Measurements from ENCODE around the gene PTGDR2.

The PTGDR2 gene

DNA sequence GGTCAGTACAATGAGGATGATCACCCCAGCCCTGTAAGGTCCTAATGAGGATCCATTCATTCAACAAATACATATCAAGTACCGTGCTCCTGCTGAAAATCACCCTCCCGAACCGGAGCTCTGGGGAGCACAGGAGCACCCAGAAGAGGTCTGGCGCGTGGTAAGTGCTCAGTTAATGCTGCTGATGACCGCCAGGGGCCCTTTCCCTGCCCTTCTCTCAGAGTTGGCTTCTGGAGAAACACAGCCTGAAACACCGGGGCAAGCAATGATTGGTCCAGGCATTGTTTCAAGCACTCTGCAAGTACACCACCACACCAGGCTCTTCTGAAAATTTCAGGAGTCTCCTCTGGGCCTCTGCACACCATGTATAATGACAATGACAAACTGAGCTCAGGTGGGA, 17.6 kb downstream of the PTGDR2 start:
- TF ChIP-seq ZBTB7A (IDR thresholded peaks at IDR 0.05; ENCODE audit: low read depth) = no peak
- TF ChIP-seq CREB1 (IDR thresholded peaks at IDR 0.05; ENCODE audit: low read depth) = no peak
- no peak for TF ChIP-seq FOXM1 (IDR thresholded peaks at IDR 0.05; ENCODE audit: borderline replicate concordance, low read depth)
- TF ChIP-seq, protein P1, sequence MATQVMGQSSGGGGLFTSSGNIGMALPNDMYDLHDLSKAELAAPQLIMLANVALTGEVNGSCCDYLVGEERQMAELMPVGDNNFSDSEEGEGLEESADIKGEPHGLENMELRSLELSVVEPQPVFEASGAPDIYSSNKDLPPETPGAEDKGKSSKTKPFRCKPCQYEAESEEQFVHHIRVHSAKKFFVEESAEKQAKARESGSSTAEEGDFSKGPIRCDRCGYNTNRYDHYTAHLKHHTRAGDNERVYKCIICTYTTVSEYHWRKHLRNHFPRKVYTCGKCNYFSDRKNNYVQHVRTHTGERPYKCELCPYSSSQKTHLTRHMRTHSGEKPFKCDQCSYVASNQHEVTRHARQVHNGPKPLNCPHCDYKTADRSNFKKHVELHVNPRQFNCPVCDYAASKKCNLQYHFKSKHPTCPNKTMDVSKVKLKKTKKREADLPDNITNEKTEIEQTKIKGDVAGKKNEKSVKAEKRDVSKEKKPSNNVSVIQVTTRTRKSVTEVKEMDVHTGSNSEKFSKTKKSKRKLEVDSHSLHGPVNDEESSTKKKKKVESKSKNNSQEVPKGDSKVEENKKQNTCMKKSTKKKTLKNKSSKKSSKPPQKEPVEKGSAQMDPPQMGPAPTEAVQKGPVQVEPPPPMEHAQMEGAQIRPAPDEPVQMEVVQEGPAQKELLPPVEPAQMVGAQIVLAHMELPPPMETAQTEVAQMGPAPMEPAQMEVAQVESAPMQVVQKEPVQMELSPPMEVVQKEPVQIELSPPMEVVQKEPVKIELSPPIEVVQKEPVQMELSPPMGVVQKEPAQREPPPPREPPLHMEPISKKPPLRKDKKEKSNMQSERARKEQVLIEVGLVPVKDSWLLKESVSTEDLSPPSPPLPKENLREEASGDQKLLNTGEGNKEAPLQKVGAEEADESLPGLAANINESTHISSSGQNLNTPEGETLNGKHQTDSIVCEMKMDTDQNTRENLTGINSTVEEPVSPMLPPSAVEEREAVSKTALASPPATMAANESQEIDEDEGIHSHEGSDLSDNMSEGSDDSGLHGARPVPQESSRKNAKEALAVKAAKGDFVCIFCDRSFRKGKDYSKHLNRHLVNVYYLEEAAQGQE (IDR thresholded peaks at IDR 0.05; ENCODE audit: low read depth) = no peak
- no peak for TF ChIP-seq EP300 (IDR thresholded peaks at IDR 0.05; ENCODE audit: borderline replicate concordance)
- no peak for TF ChIP-seq TAF1 (IDR thresholded peaks at IDR 0.05; ENCODE audit: low read depth)

GRCh38 chr11:60836866-60837515, 18.8 kb downstream of the PTGDR2 start:
- TF ChIP-seq MAX (IDR thresholded peaks at IDR 0.05) = no peak
- TF ChIP-seq ZBTB7A (IDR thresholded peaks at IDR 0.05; ENCODE audit: low read depth) = no peak
- no peak for TF ChIP-seq TEAD4 (IDR thresholded peaks at IDR 0.05)
- no peak for TF ChIP-seq TCF12 (IDR thresholded peaks at IDR 0.05; ENCODE audit: low read depth)
- TF ChIP-seq NFIC (IDR thresholded peaks at IDR 0.05) = no peak
- no peak for TF ChIP-seq USF1 (IDR thresholded peaks at IDR 0.05)
- TF ChIP-seq EP300 (IDR thresholded peaks at IDR 0.05; ENCODE audit: borderline replicate concordance) = no peak
- no peak for TF ChIP-seq FOXM1 (IDR thresholded peaks at IDR 0.05; ENCODE audit: borderline replicate concordance, low read depth)
- TF ChIP-seq RAD21 (IDR thresholded peaks at IDR 0.05; ENCODE audit: low read depth) = no peak
- TF ChIP-seq TAF1 (IDR thresholded peaks at IDR 0.05; ENCODE audit: low read depth) = no peak
- no peak for TF ChIP-seq EGR1 (IDR thresholded peaks at IDR 0.05)
- TF ChIP-seq YY1 (IDR thresholded peaks at IDR 0.05; ENCODE audit: low read depth) = no peak
- TF ChIP-seq CEBPB (IDR thresholded peaks at IDR 0.05) = no peak
- no peak for TF ChIP-seq CREB1 (IDR thresholded peaks at IDR 0.05; ENCODE audit: low read depth)
- TF ChIP-seq, protein P1 (IDR thresholded peaks at IDR 0.05; ENCODE audit: low read depth) = no peak

GRCh38 chr11:60835534-60835846, 20.3 kb downstream of the PTGDR2 start:
- TF ChIP-seq, protein P1 (IDR thresholded peaks at IDR 0.05; ENCODE audit: low read depth) = no peak
- TF ChIP-seq USF1 (IDR thresholded peaks at IDR 0.05) (no peak), ZBTB7A (IDR thresholded peaks at IDR 0.05; ENCODE audit: low read depth) (no peak), TEAD4 (IDR thresholded peaks at IDR 0.05) (no peak), YY1 (IDR thresholded peaks at IDR 0.05; ENCODE audit: low read depth) (no peak), TCF12 (IDR thresholded peaks at IDR 0.05; ENCODE audit: low read depth) (no peak), CREB1 (IDR thresholded peaks at IDR 0.05; ENCODE audit: low read depth) (no peak), EGR1 (IDR thresholded peaks at IDR 0.05) (no peak), CEBPB (IDR thresholded peaks at IDR 0.05) (no peak), RAD21 (IDR thresholded peaks at IDR 0.05; ENCODE audit: low read depth) (no peak), EP300 (IDR thresholded peaks at IDR 0.05; ENCODE audit: borderline replicate concordance) (no peak), MAX (IDR thresholded peaks at IDR 0.05) (no peak), FOXM1 (IDR thresholded peaks at IDR 0.05; ENCODE audit: borderline replicate concordance, low read depth) (no peak), NFIC (IDR thresholded peaks at IDR 0.05) (no peak), TAF1 (IDR thresholded peaks at IDR 0.05; ENCODE audit: low read depth) (no peak)

GRCh38 chr11:60834742-60835533, 20.8 kb downstream of the PTGDR2 start:
- TF ChIP-seq YY1 (IDR thresholded peaks at IDR 0.05; ENCODE audit: low read depth) (no peak), EGR1 (IDR thresholded peaks at IDR 0.05) (no peak), CREB1 (IDR thresholded peaks at IDR 0.05; ENCODE audit: low read depth) (no peak), MAX (IDR thresholded peaks at IDR 0.05) (no peak), FOXM1 (IDR thresholded peaks at IDR 0.05; ENCODE audit: borderline replicate concordance, low read depth) (no peak), CEBPB (IDR thresholded peaks at IDR 0.05) (no peak), EP300 (IDR thresholded peaks at IDR 0.05; ENCODE audit: borderline replicate concordance) (no peak), NFIC (IDR thresholded peaks at IDR 0.05) (no peak), TEAD4 (IDR thresholded peaks at IDR 0.05) (no peak), ZBTB7A (IDR thresholded peaks at IDR 0.05; ENCODE audit: low read depth) (no peak), RAD21 (IDR thresholded peaks at IDR 0.05; ENCODE audit: low read depth) (no peak), USF1 (IDR thresholded peaks at IDR 0.05) (no peak)
